ENCODE data around the gene PDAP1. TPM values are rescaled to one million over a fixed set of nuclear protein-coding genes. Genes with fewer than 3 reads are reported as not detected.

Gene PDAP1
- total and polyA plus RNA-seq, 2 experiments from 2014 or later = 93.1 to 134 TPM

- peak overlapping the region; percentile 87 for H3K4me2 ChIP-seq
- H3K79me2 ChIP-seq (replicated peaks; ENCODE audit: insufficient read depth) = peaks cover 21% of the 10 kb centered on the region
- peaks cover 15% of the 10 kb centered on the region for H3K27me3 Mint-ChIP-seq (ENCODE audit: insufficient read depth, low read depth, poor library complexity)
- no peak overlapping the region for H3K27ac ChIP-seq (ENCODE audit: low read depth)
- no peaks in the 10 kb centered on the region for H3K27me3 ChIP-seq (ENCODE audit: insufficient read depth)
- H3K36me3 ChIP-seq (ENCODE audit: insufficient read depth) = no peaks in the 10 kb centered on the region
- no peaks in the 10 kb centered on the region for H3K9me2 ChIP-seq (ENCODE audit: insufficient read depth)
- no peaks in the 10 kb centered on the region for H3K9me3 Mint-ChIP-seq
- ATAC-seq (peak; percentile 66), DNase-seq (ENCODE audit: low spot score) (peak; percentile 71)
- 0 out of 2 replicates have a peak overlapping the region, but pooled peaks have one; percentile 7 for H2AFZ ChIP-seq
- H3F3A ChIP-seq (replicated peaks; ENCODE audit: low read depth) = 0 out of 2 replicates have a peak, but pooled peaks cover 6% of the 10 kb centered on the region
- H4K20me1 ChIP-seq (replicated peaks; ENCODE audit: insufficient read depth) = peaks cover 24% of the 10 kb centered on the region
- peaks cover 16% of the 10 kb centered on the region for H3K4me1 Mint-ChIP-seq
- H3K4me3 Mint-ChIP-seq = peak overlapping the region; percentile 67; the same call in 2 of the 3 replicates
- peak overlapping the region; percentile 90 for H3K4me3 ChIP-seq
- 0 out of 2 replicates have a peak, but pooled peaks cover 10% of the 10 kb centered on the region for H3K4me1 ChIP-seq (ENCODE audit: insufficient read depth)
- TF ChIP-seq ZNF462 (CRISPR knock-in tag; IDR thresholded peaks at IDR 0.05) (no peak), EZH2 (IDR thresholded peaks at IDR 0.05; ENCODE audit: low read depth, unreplicated experiment) (no peak), POLR2AphosphoS5 (IDR thresholded peaks at IDR 0.05; ENCODE audit: low read depth) (no peak), CTCF (conservative IDR thresholded peaks at IDR 0.05; ENCODE audit: low read depth in 2 of 2) (no peak), ZNF114 (CRISPR knock-in tag; IDR thresholded peaks at IDR 0.05) (no peak), EZH2phosphoT487 (IDR thresholded peaks at IDR 0.05; ENCODE audit: unreplicated experiment) (no peak), ETS1 (IDR thresholded peaks at IDR 0.05) (no peak), NANOG (IDR thresholded peaks at IDR 0.05; ENCODE audit: borderline replicate concordance) (no peak), JUNB (IDR thresholded peaks at IDR 0.05; ENCODE audit: unreplicated experiment) (no peak), STAT1 (IDR thresholded peaks at IDR 0.05; ENCODE audit: unreplicated experiment) (no peak)
- H3K36me3 Mint-ChIP-seq (ENCODE audit: low read depth) = peaks cover 12% of the 10 kb centered on the region
- H3K27ac Mint-ChIP-seq = no peak overlapping the region
These were observed 33.2 kb downstream of the PDAP1 start for GRCh38 chr7:99375070-99375807.
